Immature natural killer cell (primary cell): Measurements from ENCODE around the gene RFPL1. TPM values are rescaled to one million over a fixed set of nuclear protein-coding genes. Genes with fewer than 3 reads are reported as not detected.
"Not testable (repeated sequence)": the region's sequence is repeated elsewhere in the genome, so short reads cannot be mapped to it uniquely, and the experiment has no call there.

Experiments used
- DNase-seq, 3 donors: peaks; one replicate each; pipeline ENCODE4 v3.0.0; 2022; ENCODE audit warnings: mixed read lengths in 1 of 3
- H3K27ac Mint-ChIP-seq, 6 donors: one replicate each; pipeline ENCODE4 v1.8.0; 2020; ENCODE audit warnings: mixed read lengths in 6 of 6, mild to moderate bottlenecking in 5 of 6, inconsistent platforms in 4 of 6, moderate library complexity in 3 of 6
- H3K27me3 Mint-ChIP-seq, 3 donors: one replicate each; pipeline ENCODE4 v1.8.0; 2020 to 2021; ENCODE audit warnings: low read depth in 3 of 3, mild to moderate bottlenecking in 3 of 3, mixed read lengths in 3 of 3, moderate library complexity in 3 of 3, inconsistent platforms in 1 of 3
- H3K36me3 Mint-ChIP-seq, 3 donors: one replicate each; pipeline ENCODE4 v1.8.0; 2020; ENCODE audit warnings: mixed read lengths in 3 of 3, inconsistent platforms in 2 of 3, mild to moderate bottlenecking in 2 of 3
- H3K4me1 Mint-ChIP-seq, 2 donors: one replicate each; pipeline ENCODE4 v1.8.0; 2020; ENCODE audit warnings: inconsistent platforms in 2 of 2, mild to moderate bottlenecking in 2 of 2, mixed read lengths in 2 of 2, moderate library complexity in 1 of 2
- H3K4me3 Mint-ChIP-seq, 5 donors: one replicate each; pipeline ENCODE4 v1.8.0; 2020; ENCODE audit warnings: mild to moderate bottlenecking in 5 of 5, mixed read lengths in 5 of 5, inconsistent platforms in 3 of 5, moderate library complexity in 3 of 5
- H3K9me3 Mint-ChIP-seq, 6 donors: one replicate each; pipeline ENCODE4 v1.8.0; 2020; ENCODE audit warnings: mild to moderate bottlenecking in 6 of 6, mixed read lengths in 6 of 6, inconsistent platforms in 4 of 6, moderate library complexity in 3 of 6
- polyA plus RNA-seq, 3 donors: library from polyadenylated mRNA; unstranded; fragments of 300-500 nt; fragmentation: Illumina TruSeq; gene quantifications; one replicate each; pipeline ENCODE4 v1.2.3, GENCODE V29; 2021

The RFPL1 gene
- polyA plus RNA-seq, 3 donors from 2014 or later: not detected

DNA sequence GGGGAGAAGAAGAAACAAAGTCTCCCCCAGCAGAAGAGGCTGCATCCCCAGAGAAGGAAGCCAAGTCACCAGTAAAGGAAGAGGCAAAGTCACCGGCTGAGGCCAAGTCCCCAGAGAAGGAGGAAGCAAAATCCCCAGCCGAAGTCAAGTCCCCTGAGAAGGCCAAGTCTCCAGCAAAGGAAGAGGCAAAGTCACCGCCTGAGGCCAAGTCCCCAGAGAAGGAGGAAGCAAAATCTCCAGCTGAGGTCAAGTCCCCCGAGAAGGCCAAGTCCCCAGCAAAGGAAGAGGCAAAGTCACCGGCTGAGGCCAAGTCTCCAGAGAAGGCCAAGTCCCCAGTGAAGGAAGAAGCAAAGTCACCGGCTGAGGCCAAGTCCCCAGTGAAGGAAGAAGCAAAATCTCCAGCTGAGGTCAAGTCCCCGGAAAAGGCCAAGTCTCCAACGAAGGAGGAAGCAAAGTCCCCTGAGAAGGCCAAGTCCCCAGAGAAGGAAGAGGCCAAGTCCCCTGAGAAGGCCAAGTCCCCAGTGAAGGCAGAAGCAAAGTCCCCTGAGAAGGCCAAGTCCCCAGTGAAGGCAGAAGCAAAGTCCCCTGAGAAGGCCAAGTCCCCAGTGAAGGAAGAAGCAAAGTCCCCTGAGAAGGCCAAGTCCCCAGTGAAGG is 50.9 kb downstream of the RFPL1 start:
- DNase-seq, H3K27ac Mint-ChIP-seq, H3K9me3 Mint-ChIP-seq, H3K36me3 Mint-ChIP-seq, H3K4me1 Mint-ChIP-seq, H3K27me3 Mint-ChIP-seq, H3K4me3 Mint-ChIP-seq: not testable (repeated sequence)

DNA sequence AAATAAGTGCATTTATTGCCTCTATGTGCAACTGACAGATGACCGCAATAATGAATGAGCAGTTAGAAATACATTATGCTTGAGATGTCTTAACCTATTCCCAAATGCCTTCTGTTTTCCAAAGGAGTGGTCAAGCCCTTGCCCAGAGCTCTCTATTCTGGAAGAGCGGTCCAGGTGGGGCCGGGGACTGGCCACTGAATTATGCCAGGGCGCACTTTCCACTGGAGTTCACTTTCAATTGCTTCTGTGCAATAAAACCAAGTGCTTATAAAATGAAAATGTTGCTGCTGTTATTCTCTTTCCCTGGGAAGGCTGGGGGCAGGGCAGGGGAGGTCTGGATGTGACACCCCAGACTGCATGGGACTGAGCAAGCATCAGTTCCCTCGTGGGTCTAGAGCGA is 52.6 kb downstream of the RFPL1 start:
- no peak overlapping the region for H3K4me3 Mint-ChIP-seq
- no peak for DNase-seq
- no peak overlapping the region for H3K27ac Mint-ChIP-seq
- peaks cover 8 to 20% (median 16%) of the 10 kb centered on the region in 3 donors for H3K36me3 Mint-ChIP-seq
- peaks cover 0 to 2% (median 2%) of the 10 kb centered on the region in 3 donors for H3K27me3 Mint-ChIP-seq
- H3K4me1 Mint-ChIP-seq: no peaks in the 10 kb centered on the region
- H3K9me3 Mint-ChIP-seq: no peaks in the 10 kb centered on the region

Other genes starting within 250 kb of the RFPL1 start
- under 1 TPM in 2 of 3 donors, not detected in 1; 0.29 to 0.91 TPM for gene EMID1, start 232.7 kb upstream of the RFPL1 start, polyA plus RNA-seq
- 10 to 100 TPM in 1 of 3 donors, 1 to 10 TPM in 2; 4.5 to 11.7 (median 5.4) TPM for gene RHBDD3, start 170.6 kb upstream of the RFPL1 start, polyA plus RNA-seq
- 100 to 1,000 TPM; 135 to 218 (median 214) TPM for gene EWSR1, start 170.3 kb upstream of the RFPL1 start, polyA plus RNA-seq
- 1 to 10 TPM in 1 of 3 donors, under 1 TPM in 1, not detected in 1; 0.26 to 1.2 TPM for gene GAS2L1, start 131.9 kb upstream of the RFPL1 start, polyA plus RNA-seq
- not detected for gene RASL10A, start 122.9 kb upstream of the RFPL1 start, polyA plus RNA-seq
- 10 to 100 TPM; 11.8 to 32.4 (median 12.1) TPM for gene AP1B1, start 50.0 kb upstream of the RFPL1 start, polyA plus RNA-seq
- under 1 TPM in 1 of 3 donors, not detected in 2; 0.64 TPM for gene NEFH, start 41.6 kb downstream of the RFPL1 start, polyA plus RNA-seq
- 10 to 100 TPM; 22.6 to 28.7 (median 25.7) TPM for gene THOC5, start 115.2 kb downstream of the RFPL1 start, polyA plus RNA-seq
- 10 to 100 TPM; 44.5 to 60.5 (median 47.6) TPM for gene NIPSNAP1, start 142.5 kb downstream of the RFPL1 start, polyA plus RNA-seq
- gene NF2, start 165.1 kb downstream of the RFPL1 start, polyA plus RNA-seq: 10 to 100 TPM; 12.9 to 34.1 (median 15.6) TPM